HEK293 (cell line): ENCODE results near the gene MEGF9.

Experiments used
- CTCF ChIA-PET: fragments of 350-600 bp; formaldehyde crosslinking; extraction: SDS; loops from one replicate; lab custom pipeline; 2021; ENCODE audit warnings: antibody characterized with exemption; lab: Yijun Ruan, JAX
- POLR2A ChIA-PET: fragments of 300-600 bp; formaldehyde crosslinking; extraction: SDS; loops from one replicate; lab custom pipeline; 2020; ENCODE audit warnings: antibody characterized with exemption, inconsistent platforms; lab: Yijun Ruan, JAX
- H3K27ac ChIP-seq: fragments of 200-500 bp; sonication (Bioruptor generic); 2 replicates; pipeline ENCODE4 v1.5.1; 2014; ENCODE audit warnings: low read depth, low read length, control low read depth, inconsistent platforms; ENCODE audit errors: extremely low read depth
- H3K36me3 ChIP-seq, 2 experiments: fragments of 200-500 bp in 1 of 2; sonication (Bioruptor generic) in 1 of 2; 1 replicate in 1 of 2; 2 replicates in 1 of 2; pipeline ENCODE4 v1.5.1; 2014 to 2017; ENCODE audit warnings: inconsistent platforms in 2 of 2, low read length in 2 of 2; ENCODE audit not compliant: control insufficient read depth in 2 of 2, insufficient read depth in 1 of 2
- H3K4me1 ChIP-seq: fragments of 200-500 bp; sonication (Bioruptor generic); 2 replicates; pipeline ENCODE4 v1.5.1; 2014; ENCODE audit warnings: mild to moderate bottlenecking, low read length, inconsistent platforms; ENCODE audit not compliant: control insufficient read depth, insufficient read depth
- H3K4me3 ChIP-seq: 2 replicates; pipeline ENCODE4 v1.5.1; 2011; ENCODE audit warnings: low read depth, mild to moderate bottlenecking, control low read depth, low read length, moderate library complexity
- H3K9me3 ChIP-seq: fragments of 200-500 bp; sonication (Bioruptor generic); 2 replicates; pipeline ENCODE4 v1.5.1; 2014; ENCODE audit warnings: low read depth, low read length, inconsistent platforms; ENCODE audit not compliant: control insufficient read depth, insufficient read depth
- BCL11A ChIP-seq: fragments of 450-650 bp; formaldehyde crosslinking; IDR thresholded peaks from 2 replicates; pipeline ENCODE4 v1.5.1; 2016; ENCODE audit warnings: low read depth, missing biosample characterization, missing genetic modification characterization
- HOXA7 ChIP-seq: sonication (generic); formaldehyde crosslinking; IDR thresholded peaks from 2 replicates; pipeline ENCODE4 v1.8.1; 2022; ENCODE audit warnings: missing genetic modification reagents, borderline replicate concordance
- INSM2 ChIP-seq: fragments of 450-650 bp; formaldehyde crosslinking; IDR thresholded peaks from 2 replicates; pipeline ENCODE4 v1.5.1; 2016; ENCODE audit warnings: missing biosample characterization, missing genetic modification characterization
- ZBTB11 ChIP-seq: fragments of 450-650 bp; formaldehyde crosslinking; conservative IDR thresholded peaks from 2 replicates; pipeline ENCODE4 v1.5.1; 2016; ENCODE audit warnings: low read depth, missing biosample characterization, missing genetic modification characterization
- ZBTB7A ChIP-seq: fragments of 450-650 bp; formaldehyde crosslinking; IDR thresholded peaks from 2 replicates; pipeline ENCODE4 v1.5.1; 2016; ENCODE audit warnings: low read depth, missing biosample characterization, missing genetic modification characterization
- ZBTB8A ChIP-seq: fragments of 450-650 bp; formaldehyde crosslinking; IDR thresholded peaks from 2 replicates; pipeline ENCODE4 v1.5.1; 2016; ENCODE audit warnings: missing biosample characterization, missing genetic modification characterization
- ZNF341 ChIP-seq: fragments of 450-650 bp; formaldehyde crosslinking; IDR thresholded peaks from 2 replicates; pipeline ENCODE4; 2016; ENCODE audit warnings: low read depth, missing biosample characterization, missing genetic modification characterization
- ZNF398 ChIP-seq: fragments of 450-650 bp; formaldehyde crosslinking; IDR thresholded peaks from 2 replicates; pipeline ENCODE4 v1.5.1; 2017; ENCODE audit warnings: missing biosample characterization, missing genetic modification characterization
- ZNF416 ChIP-seq: fragments of 450-650 bp; formaldehyde crosslinking; IDR thresholded peaks from 2 replicates; pipeline ENCODE4 v1.5.1; 2016; ENCODE audit warnings: missing biosample characterization, missing genetic modification characterization
- ZNF785 ChIP-seq: fragments of 450-650 bp; formaldehyde crosslinking; IDR thresholded peaks from 2 replicates; pipeline ENCODE4 v1.5.1; 2016; ENCODE audit warnings: missing biosample characterization, missing genetic modification characterization
- TF ChIP-seq, protein P1 (sequence below): fragments of 450-650 bp; formaldehyde crosslinking; IDR thresholded peaks from 2 replicates; pipeline ENCODE4 v1.5.1; 2016; ENCODE audit warnings: missing biosample characterization, missing genetic modification characterization, borderline replicate concordance
- TF ChIP-seq, protein P2 (sequence below): fragments of 450-650 bp; formaldehyde crosslinking; IDR thresholded peaks from 2 replicates; pipeline ENCODE4 v1.5.1; 2016; ENCODE audit warnings: missing biosample characterization, missing genetic modification characterization
- TF ChIP-seq, protein P3 (sequence below): fragments of 450-650 bp; formaldehyde crosslinking; IDR thresholded peaks from 2 replicates; pipeline ENCODE4 v1.5.1; 2016; ENCODE audit warnings: missing biosample characterization, missing genetic modification characterization

The MEGF9 gene

GRCh38 chr9:120616966-120617935, 97.0 kb downstream of the MEGF9 start:
- Histone ChIP-seq H3K4me3 (no peak overlapping the region), H3K9me3 (no peaks in the 10 kb centered on the region), H3K4me1 (no peaks in the 10 kb centered on the region), H3K36me3 (no peaks in the 10 kb centered on the region), H3K27ac (no peak overlapping the region)
- POLR2A ChIA-PET = no interaction called here
- CTCF ChIA-PET = interaction anchor here (0.6 to 1.6 kb wide), 9 partner anchors 11 to 320 kb away, joined by 3 to 5 read pairs (median 4); no protein-coding TSS in a partner anchor
- TF ChIP-seq INSM2 (tag by site-specific recombination) = no peak
- TF ChIP-seq ZNF398 (tag by site-specific recombination) = no peak
- TF ChIP-seq, protein P1, sequence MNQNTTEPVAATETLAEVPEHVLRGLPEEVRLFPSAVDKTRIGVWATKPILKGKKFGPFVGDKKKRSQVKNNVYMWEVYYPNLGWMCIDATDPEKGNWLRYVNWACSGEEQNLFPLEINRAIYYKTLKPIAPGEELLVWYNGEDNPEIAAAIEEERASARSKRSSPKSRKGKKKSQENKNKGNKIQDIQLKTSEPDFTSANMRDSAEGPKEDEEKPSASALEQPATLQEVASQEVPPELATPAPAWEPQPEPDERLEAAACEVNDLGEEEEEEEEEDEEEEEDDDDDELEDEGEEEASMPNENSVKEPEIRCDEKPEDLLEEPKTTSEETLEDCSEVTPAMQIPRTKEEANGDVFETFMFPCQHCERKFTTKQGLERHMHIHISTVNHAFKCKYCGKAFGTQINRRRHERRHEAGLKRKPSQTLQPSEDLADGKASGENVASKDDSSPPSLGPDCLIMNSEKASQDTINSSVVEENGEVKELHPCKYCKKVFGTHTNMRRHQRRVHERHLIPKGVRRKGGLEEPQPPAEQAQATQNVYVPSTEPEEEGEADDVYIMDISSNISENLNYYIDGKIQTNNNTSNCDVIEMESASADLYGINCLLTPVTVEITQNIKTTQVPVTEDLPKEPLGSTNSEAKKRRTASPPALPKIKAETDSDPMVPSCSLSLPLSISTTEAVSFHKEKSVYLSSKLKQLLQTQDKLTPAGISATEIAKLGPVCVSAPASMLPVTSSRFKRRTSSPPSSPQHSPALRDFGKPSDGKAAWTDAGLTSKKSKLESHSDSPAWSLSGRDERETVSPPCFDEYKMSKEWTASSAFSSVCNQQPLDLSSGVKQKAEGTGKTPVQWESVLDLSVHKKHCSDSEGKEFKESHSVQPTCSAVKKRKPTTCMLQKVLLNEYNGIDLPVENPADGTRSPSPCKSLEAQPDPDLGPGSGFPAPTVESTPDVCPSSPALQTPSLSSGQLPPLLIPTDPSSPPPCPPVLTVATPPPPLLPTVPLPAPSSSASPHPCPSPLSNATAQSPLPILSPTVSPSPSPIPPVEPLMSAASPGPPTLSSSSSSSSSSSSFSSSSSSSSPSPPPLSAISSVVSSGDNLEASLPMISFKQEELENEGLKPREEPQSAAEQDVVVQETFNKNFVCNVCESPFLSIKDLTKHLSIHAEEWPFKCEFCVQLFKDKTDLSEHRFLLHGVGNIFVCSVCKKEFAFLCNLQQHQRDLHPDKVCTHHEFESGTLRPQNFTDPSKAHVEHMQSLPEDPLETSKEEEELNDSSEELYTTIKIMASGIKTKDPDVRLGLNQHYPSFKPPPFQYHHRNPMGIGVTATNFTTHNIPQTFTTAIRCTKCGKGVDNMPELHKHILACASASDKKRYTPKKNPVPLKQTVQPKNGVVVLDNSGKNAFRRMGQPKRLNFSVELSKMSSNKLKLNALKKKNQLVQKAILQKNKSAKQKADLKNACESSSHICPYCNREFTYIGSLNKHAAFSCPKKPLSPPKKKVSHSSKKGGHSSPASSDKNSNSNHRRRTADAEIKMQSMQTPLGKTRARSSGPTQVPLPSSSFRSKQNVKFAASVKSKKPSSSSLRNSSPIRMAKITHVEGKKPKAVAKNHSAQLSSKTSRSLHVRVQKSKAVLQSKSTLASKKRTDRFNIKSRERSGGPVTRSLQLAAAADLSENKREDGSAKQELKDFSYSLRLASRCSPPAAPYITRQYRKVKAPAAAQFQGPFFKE = no peak
- TF ChIP-seq ZBTB8A (tag by site-specific recombination) = no peak
- TF ChIP-seq ZNF416 (tag by site-specific recombination) = no peak
- TF ChIP-seq ZNF785 (tag by site-specific recombination) = no peak
- no peak for TF ChIP-seq ZNF341 (tag by site-specific recombination)
- no peak for TF ChIP-seq ZBTB7A (tag by site-specific recombination)
- TF ChIP-seq HOXA7 (CRISPR knock-in tag) = no peak
- no peak for TF ChIP-seq BCL11A (tag by site-specific recombination)
- TF ChIP-seq, protein P2, sequence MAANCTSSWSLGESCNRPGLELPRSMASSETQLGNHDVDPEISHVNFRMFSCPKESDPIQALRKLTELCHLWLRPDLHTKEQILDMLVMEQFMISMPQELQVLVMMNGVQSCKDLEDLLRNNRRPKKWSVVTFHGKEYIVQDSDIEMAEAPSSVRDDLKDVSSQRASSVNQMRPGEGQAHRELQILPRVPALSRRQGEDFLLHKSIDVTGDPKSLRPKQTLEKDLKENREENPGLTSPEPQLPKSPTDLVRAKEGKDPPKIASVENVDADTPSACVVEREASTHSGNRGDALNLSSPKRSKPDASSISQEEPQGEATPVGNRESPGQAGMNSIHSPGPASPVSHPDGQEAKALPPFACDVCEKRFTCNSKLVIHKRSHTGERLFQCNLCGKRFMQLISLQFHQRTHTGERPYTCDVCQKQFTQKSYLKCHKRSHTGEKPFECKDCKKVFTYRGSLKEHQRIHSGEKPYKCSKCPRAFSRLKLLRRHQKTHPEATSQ (tag by site-specific recombination) = no peak
- TF ChIP-seq, protein P3, sequence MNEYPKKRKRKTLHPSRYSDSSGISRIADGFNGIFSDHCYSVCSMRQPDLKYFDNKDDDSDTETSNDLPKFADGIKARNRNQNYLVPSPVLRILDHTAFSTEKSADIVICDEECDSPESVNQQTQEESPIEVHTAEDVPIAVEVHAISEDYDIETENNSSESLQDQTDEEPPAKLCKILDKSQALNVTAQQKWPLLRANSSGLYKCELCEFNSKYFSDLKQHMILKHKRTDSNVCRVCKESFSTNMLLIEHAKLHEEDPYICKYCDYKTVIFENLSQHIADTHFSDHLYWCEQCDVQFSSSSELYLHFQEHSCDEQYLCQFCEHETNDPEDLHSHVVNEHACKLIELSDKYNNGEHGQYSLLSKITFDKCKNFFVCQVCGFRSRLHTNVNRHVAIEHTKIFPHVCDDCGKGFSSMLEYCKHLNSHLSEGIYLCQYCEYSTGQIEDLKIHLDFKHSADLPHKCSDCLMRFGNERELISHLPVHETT (tag by site-specific recombination) = no peak
- TF ChIP-seq ZBTB11 (tag by site-specific recombination) = no peak
